Activated CD4-positive, alpha-beta T cell treated with anti-CD3 and anti-CD28 coated beads for 1 hour (primary cell): Measurements from ENCODE around the gene ATXN2L.
"Not testable (repeated sequence)": the region's sequence is repeated elsewhere in the genome, so short reads cannot be mapped to it uniquely, and the experiment has no call there.

Experiments
- DNase-seq: peaks from one replicate; pipeline ENCODE4 v3.0.0-alpha.2; 2020

Gene ATXN2L

DNA sequence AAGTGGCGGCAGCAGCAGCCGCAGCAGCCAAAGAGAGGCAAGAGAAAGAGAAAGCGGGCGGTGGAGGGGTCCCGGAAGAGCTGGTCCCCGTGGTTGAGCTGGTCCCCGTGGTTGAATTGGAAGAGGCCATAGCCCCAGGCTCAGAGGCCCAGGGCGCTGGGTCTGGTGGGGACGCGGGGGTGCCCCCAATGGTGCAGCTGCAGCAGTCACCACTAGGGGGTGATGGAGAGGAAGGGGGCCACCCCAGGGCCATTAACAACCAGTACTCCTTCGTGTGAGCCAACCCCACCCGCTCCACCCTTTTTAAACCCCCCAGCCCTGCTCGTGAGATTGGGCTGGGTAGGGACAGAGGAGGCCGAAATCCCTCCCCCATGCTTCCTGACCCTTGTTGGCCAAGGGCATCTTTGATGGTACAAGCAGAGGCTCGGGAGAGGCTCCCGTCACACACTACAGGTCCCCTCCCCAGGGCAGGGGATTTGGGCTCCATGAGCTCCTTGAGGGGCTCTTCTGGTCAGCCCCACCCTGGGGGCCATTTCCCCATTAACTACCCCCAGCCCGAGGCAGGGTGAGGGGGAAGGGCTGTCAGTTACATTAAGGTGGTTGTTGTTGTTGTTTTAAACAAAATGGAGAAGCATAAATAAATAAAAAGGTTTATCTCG, 50.9 kb downstream of the ATXN2L start:
- peak; percentile 39 for DNase-seq

DNA sequence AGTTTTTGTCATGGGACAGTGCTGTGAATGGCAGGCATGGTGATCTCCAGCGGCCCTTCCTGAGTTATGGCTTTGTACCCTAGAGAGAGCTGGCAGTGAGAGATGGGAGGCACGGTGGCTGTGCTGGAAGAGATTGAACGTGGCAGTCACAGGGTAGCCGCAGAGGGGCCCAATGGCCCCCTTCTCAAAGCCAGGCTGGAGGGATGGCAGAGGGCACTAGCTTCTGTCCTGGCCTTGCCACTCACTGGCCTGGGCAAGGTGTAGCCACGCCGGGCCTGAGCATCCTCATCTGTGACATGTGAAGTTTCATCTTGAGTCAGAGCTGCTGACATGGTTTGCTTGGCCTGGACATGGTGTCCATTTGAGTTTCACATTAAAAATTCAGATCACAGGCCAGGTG, 51.6 kb downstream of the ATXN2L start:
- no peak for DNase-seq

DNA sequence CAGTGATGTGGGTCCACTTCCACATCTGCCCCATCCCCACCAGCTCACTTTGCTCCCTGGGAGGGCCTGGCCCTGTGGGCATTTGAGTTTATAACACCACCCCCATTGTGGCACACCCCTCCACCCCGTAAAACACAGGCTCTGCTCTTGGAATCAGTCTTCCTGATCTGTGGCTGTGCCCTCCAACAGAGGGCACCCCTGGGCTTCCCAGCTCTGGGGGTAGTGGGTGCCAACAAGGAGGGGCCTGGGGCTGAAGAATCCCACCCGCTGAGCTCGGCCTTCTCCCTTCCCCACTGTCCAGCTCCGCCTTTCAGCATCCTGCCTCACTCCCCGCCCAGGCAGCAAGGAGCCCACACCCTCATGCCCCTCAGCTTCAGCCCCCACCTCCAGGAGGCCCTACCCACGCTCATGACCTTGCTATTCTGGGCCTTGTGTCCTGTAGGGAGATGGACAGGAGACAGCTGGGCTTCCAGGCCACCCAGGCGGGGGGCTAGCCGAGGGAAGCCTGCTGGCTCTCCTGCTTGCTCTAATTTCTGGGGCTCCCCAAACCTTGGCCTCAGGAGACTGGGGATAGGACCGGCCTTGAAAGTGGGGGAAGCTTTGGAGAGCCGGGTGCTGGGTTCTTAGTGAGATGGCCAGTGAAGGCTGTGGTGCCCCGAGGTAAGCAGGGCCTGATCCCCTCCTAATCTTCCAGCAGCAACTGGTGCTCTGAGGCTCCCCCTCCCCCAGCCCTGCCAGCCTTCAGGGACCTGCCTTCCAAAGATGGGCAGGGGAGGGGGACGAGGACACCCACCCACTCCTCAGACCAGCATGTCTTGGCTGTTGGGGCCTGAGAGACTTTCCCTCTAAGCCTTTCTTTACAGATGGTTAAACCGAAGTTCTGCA, 52.6 kb downstream of the ATXN2L start:
- no peak for DNase-seq

DNA sequence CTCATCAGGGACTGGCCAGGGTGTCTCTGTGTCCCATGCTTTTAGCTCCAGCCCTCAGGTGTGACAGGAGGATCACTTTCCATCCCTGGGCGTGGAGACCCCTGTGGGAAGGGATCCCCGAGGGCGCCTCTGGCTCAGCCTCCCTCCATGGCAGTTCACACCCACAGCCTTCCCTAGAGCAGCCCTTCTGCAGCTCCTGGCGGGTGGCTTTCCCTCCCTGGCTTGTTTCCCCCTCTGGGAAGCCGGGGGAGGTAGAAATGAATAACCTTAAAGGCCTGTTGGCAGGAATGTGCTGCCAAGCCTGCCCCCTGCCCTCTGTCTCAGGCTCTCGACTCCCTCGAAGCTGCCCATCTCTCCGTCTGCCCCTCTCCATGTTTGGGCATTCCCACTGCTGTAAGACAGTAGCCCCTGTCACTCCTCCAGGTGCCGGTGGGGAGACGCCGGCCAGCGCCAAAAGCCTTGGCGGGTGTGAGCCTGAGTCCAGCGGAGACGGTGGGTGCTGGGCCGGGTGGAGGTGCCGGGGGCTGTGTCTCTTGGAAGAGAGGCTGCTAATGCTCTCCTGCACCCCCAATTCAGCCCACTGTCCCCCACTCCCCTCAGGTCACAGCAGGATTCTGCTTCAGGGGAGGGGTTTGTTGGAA, 53.3 kb downstream of the ATXN2L start:
- no peak for DNase-seq

DNA sequence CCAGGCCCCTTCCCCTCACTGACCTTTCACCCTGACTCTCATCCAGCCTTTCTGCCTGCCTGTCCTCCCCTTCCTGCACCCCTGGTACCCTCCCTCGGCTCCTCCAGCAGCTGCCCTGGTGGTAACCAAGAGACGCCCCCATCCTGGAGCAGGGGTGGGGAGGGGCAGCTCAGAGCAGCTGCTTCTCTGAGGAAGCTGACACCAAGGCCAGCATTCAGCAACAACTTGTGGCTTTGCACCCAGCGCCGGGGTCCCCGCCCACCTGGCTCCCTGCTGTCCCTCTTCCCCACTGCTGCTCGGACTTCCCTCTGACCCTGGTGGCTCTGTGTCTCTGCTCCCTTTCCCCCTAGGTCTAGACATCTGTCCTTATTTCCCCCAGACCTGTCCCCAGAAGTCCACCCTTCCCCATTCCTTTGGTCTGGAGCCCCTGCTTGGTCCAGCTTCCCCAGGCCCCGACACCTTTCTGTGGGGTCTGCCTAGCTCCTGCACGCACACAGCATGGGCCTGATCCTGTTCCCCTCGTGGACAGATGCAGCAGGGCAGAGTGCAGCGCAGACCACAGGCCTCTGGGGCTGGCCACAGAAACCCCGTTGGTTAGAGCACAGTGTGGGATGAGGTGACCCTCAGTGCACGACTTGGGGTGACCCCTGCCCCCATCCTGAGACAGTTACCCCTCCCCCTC, 54.3 kb downstream of the ATXN2L start:
- DNase-seq, result no peak

DNA sequence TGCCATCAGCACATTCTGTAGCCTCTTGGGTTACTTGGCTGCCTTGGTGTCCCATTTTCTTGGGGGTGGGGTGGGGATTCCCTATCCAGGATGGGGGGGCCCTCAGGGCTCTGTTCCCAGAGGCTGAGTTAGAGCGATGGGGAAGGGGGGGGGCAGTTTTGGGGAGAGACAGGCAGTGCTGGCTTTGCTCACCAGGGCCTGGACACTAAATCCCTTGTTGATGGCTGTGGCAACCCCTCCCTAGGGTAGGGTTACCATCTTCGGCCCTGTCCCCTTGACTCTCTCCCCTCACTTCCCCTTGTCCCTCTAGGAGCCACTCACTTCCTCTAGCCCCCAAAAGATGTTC, 54.8 kb downstream of the ATXN2L start:
- DNase-seq, result no peak

DNA sequence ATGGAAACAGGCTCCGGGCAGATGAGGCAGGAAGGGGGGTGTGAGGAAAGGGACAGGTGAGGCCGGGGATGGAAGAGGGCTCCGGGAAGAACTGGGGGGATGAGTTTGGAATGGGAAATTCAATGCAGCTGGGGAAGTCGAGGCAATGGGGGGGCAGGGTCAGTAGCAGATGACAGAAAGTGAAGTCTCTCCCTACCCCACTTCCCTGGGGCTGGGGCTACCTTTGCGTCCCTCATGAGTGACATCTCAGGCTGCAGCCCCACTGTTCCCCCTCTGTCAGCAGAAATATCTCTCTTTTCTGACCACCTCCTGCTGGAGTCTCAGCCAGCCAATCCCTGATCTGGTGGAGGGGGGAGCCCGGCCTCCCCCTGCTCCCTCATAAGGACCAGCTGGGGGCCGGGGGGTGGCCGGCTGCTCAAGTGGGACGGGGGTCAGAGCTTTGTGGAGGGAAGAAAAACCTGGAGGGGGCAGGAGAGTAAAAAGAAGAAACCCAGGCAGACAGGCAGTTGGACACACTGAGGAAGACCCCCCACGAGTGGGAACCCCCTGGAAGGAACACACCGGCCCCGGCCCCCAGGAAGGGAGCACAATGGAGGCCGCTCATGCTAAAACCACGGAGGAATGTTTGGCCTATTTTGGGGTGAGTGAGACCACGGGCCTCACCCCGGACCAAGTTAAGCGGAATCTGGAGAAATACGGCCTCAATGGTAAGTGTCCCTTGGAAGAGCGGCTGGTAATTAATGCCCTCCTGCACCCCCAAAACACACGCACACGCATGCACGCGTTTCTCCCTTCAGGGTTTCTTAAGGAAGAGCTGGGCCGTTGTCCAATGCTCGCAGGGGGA, 55.5 kb downstream of the ATXN2L start, which contains the start of gene ATP2A1:
ATP2A1 (plus strand) TSS at position 406 of the 844 bp plus-strand sequence; CDS start at position 590, 184 bp downstream.
- no peak for DNase-seq

DNA sequence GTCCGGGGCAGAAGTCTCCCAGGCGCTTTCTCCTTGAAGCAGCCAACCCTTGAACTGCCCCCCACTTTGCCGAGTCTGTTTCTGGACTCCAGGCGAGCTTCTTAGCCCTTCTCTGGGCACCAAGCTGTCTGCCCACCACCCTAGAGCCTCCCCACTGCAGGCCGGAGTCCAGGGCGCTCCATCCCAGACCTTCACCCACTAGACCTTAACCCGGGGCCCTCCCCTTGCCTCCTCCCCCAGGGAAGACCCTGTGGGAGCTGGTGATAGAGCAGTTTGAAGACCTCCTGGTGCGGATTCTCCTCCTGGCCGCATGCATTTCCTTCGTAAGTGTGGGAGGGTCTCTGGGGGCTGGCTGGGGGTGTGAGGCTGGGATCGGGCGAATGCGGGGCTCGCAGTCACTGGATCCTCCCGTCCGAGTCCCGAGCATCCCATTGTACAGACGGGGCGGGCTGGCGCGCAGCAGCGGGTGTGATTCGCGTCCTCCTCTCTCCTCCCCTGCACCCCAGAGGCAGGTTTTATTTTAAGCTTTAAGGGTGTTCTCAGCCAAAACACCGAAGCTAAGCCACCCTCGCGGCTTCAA, 56.6 kb downstream of the ATXN2L start:
- no peak for DNase-seq

DNA sequence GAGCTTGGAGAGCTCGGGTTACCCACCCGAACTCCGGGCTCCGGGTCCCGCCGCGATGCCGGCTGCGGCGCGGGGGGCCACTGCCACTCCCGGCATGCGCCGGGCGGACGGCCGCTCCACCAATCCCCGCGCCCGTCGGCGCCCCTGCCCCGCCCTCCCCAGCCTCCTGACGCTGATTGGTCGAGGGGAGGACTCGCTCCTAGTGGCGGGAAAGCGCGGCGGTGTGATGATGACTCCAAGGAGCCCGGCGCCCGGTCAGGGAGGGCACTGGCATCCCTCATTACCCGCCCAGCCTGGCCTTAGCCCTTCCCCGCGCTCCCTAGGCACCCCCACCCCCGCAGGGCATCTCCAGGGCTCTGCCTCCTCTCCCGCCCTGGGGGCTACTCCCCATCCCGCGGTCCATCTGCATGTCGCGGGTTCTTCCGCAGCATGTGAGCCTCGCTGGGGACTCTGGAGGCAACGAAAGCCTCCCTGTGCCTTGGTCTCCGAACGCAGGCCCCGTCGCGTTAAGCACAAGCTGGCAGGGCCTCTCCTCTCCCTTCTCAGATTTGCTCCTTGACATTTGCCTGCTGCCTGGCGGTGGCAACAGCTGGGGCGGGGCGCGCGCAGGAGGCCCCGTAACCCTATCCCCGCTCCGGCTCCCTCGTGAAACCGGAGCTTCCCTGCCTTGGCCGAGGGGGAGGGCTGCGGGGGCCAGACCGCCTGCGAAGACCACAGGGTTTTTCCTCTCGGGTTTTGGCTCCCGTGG, 57.2 kb downstream of the ATXN2L start:
- DNase-seq, result peak; percentile 80

DNA sequence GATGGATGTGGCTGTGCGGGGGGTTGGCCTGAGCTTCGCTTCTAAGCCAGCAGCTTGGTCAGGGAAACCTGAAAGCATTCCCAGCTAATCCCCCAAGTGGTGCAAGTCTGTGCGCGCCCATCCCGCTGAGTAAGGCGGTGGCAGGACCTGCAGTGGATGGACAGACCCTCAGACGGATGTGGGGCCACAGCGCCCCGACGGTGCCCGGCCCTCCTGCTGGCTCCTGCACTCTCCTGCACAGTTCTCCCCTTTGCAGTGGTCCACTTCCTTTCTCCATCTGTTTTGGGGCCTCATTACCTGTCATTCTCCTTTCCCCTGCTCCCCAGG, 57.8 kb downstream of the ATXN2L start:
- no peak for DNase-seq

DNA sequence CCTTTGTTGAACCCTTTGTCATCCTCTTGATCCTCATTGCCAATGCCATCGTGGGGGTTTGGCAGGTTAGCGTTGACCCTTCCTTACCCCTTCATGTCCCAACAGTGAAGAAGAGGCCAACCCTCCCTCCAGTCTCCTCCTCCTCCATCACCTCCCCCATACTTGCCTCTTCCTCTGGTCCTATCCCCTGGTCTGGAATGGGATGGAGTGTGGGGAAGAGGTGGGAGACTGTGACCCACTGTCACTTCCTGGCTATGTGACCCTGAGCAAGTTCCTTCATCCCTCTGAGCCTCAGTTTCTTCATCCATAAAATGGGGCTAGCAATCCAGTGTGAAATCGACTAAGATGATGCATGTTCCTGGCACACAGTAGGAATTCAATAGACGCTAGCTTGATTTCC, 58.2 kb downstream of the ATXN2L start:
- no peak for DNase-seq

DNA sequence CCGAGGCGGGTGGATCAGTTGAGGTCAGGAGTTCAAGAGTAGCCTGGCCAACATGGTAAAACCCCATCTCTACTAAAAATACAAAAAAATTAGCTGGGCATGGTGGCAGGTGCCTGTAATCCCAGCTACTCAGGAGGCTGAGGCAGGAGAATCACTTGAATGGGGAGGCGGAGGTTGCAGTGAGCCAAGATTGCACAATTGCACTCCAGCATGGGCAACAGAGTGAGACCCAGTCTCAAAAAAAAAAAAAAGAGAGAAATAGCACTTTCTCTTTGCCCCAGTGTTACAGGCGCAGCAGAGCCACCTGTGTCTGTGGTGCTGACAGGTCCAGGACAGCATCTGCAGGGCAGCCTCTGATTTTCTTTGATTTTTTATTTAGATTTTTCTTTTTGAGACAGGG, 58.8 kb downstream of the ATXN2L start:
- not testable (repeated sequence) for DNase-seq

DNA sequence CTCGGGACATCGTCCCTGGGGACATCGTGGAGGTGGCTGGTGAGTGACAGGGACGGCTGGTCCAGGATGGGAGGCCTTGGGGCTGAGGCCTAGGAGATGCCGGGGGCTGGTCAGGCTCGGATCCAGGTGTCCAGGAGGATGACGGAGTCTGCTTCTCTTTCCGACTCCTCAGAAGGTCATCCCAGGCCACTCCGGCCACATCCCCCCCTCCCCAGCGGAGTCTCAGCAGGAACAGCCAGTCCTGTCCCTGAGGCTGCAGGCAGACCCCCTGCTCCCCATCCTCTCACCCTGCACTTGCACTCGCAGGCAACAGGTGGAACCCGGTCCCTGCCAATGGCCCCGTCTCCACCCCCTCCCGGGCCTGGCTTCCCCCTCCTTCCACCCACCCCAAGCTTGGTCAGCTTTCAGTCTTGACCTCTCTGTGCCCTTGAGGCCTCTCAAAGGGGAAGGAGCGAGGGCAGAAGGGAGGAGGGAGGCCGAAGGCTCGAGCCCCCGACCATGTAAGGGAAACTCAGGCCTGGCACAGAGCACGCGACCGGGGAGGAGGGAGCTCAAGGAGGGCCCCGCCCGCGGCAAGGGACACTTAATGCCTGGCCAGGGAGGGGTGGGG, 59.9 kb downstream of the ATXN2L start:
- no peak for DNase-seq

DNA sequence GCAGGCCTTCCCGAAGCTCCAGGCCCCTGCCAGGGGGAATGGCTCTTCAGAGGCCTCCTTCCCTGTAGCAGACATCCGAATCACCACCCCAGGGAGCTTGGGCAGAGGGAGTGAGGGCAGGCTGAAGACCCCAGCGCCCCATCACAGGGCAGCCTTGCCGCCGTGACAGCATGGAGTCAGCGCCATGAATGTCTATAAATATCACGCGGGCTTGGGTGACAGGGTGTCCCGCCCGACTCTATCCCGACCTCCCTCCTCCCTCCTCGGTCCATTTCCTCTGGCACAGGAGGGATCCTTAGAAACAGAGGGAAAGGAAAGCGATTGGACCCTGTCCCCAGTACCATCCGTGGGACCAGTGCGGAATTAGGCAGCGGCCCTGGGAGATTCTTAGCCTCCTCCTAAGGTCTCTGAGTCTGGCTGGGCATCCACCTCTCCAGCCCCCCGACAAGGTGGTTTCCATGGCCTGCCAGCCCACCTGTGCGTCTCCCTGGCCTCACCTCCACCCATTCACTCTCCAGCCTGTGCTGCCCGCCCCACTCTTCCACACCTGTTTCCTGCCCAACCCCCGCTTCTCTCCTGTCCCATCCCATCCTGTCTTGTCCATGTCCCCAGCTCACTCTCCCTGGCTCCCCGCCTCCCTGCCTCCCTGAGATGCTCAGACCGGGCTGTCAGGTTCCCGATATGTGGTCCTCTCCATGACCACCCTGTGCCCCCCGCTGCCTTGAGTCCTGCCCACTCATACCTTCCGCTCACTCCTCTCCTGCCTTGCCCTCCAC, 60.6 kb downstream of the ATXN2L start:
- DNase-seq, result no peak

DNA sequence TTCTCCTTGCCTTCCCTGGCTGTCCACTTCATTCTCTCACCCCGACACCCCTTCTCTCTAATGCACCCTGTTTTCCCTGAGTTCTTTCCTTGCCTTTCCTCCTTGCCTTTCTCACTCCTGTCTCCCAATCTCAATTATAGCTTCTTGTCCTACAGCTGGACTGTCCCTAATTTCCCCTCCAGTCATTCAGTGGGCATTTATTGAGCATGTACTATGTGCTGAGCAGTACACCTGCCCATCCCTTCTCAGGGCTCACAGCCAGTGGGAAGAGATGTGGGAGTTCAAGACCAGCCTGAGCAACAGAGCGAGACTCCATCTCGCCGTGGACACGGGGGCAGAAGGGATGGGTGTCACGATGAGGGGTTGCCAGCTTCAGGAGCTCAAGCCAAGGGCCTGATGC, 61.2 kb downstream of the ATXN2L start:
- no peak for DNase-seq
